ENCODE results near the gene PDE3B. TPM values are rescaled to one million over a fixed set of nuclear protein-coding genes. Genes with fewer than 3 reads are reported as not detected.

The PDE3B gene
- total and polyA plus RNA-seq, 9 of the 15 experiments (the other 6 are each of a cell fraction or from before 2014, with no cell fraction given) = 2.3 to 22.5 (median 12.2) TPM

- TF ChIP-seq ZNF655 (CRISPR knock-in tag; IDR thresholded peaks at IDR 0.05) = no peak
- TF ChIP-seq USF2 (CRISPR knock-in tag; IDR thresholded peaks at IDR 0.05) = no peak
- no peak for TF ChIP-seq SRSF3 (IDR thresholded peaks at IDR 0.05; ENCODE audit: insufficient read depth, low read length)
- TF ChIP-seq ZNF354B (CRISPR knock-in tag; IDR thresholded peaks at IDR 0.05) = no peak
- no peak for TF ChIP-seq PTRF (tag; IDR thresholded peaks at IDR 0.05)
- no peak for TF ChIP-seq ZNF444 (CRISPR knock-in tag; IDR thresholded peaks at IDR 0.05)
- TF ChIP-seq BDP1 (IDR thresholded peaks at IDR 0.05; ENCODE audit: insufficient read depth, insufficient read length) = no peak
- no peak for TF ChIP-seq ADNP (tag; IDR thresholded peaks at IDR 0.05)
- TF ChIP-seq NCOA4 (IDR thresholded peaks at IDR 0.05; ENCODE audit: partially characterized antibody) = no peak
- TF ChIP-seq TAF7 (tag; IDR thresholded peaks at IDR 0.05) = 0 out of 2 replicates have a peak, but pooled peaks have one; percentile 8
- TF ChIP-seq PBX2 (CRISPR knock-in tag; IDR thresholded peaks at IDR 0.05; ENCODE audit: low read depth) = no peak
- no peak for TF ChIP-seq PBX2 (tag; conservative IDR thresholded peaks at IDR 0.05; ENCODE audit: low read depth)
- TF ChIP-seq KLF13 (tag; IDR thresholded peaks at IDR 0.05; ENCODE audit: borderline replicate concordance, low read depth) = no peak
- no peak for TF ChIP-seq JUNB (CRISPR knock-in tag; conservative IDR thresholded peaks at IDR 0.05)
- no peak for TF ChIP-seq PHTF2 (CRISPR knock-in tag; IDR thresholded peaks at IDR 0.05)
- no peak for TF ChIP-seq CBX1 (IDR thresholded peaks at IDR 0.05; ENCODE audit: low read depth)
- no peak for TF ChIP-seq SAFB2 (IDR thresholded peaks at IDR 0.05; ENCODE audit: borderline replicate concordance, low read depth, low read length, severe bottlenecking)
- TF ChIP-seq TAF9B (IDR thresholded peaks at IDR 0.05; ENCODE audit: partially characterized antibody) = no peak
- no peak for TF ChIP-seq ZNF778 (CRISPR knock-in tag; IDR thresholded peaks at IDR 0.05)
- TF ChIP-seq THRAP3 (IDR thresholded peaks at IDR 0.05; ENCODE audit: borderline replicate concordance) = no peak
- TF ChIP-seq ZNF253 (CRISPR knock-in tag; conservative IDR thresholded peaks at IDR 0.05) = no peak
- peak; percentile 23 for TF ChIP-seq POLR2B (IDR thresholded peaks at IDR 0.05; ENCODE audit: low read depth, partially characterized antibody)
- TF ChIP-seq ZFP91 (CRISPR knock-in tag; IDR thresholded peaks at IDR 0.05) = no peak
- no peak for TF ChIP-seq ILF3 (IDR thresholded peaks at IDR 0.05; ENCODE audit: borderline replicate concordance)
- TF ChIP-seq EP300 (IDR thresholded peaks at IDR 0.05; ENCODE audit: low read length) = peak; percentile 80
These were observed 209.1 kb downstream of the PDE3B start (continued) for GRCh38 chr11:14852571-14853177.

All from K562 (cell line).